Mesenchymal stem cell (in vitro differentiated cells and primary cell): ENCODE measurements around the gene LDLR.
"Not testable (repeated sequence)": the region's sequence is repeated elsewhere in the genome, so short reads cannot be mapped to it uniquely, and the experiment has no call there.

Source experiments
- DNase-seq: peaks from one replicate; pipeline ENCODE4 v3.0.0-alpha.2; 2013
- H2AFZ ChIP-seq: one replicate; pipeline ENCODE4 v1.6.1; 2013; ENCODE audit warnings: low read depth, mild to moderate bottlenecking, control low read depth, inconsistent platforms, low read length, moderate library complexity
- H2AK5ac ChIP-seq: 2 replicates; pipeline ENCODE4 v1.6.1; 2013; ENCODE audit warnings: low read length, moderate library complexity, mild to moderate bottlenecking, inconsistent platforms; ENCODE audit not compliant: severe bottlenecking
- H2BK120ac ChIP-seq: one replicate; pipeline ENCODE4 v1.6.1; 2013; ENCODE audit warnings: low read depth, mild to moderate bottlenecking, inconsistent platforms, low read length, moderate library complexity
- H2BK12ac ChIP-seq, 2 experiments: one replicate each; pipeline ENCODE4 v1.6.1; 2013; ENCODE audit warnings: inconsistent platforms in 2 of 2, low read length in 2 of 2, mild to moderate bottlenecking in 2 of 2, moderate library complexity in 2 of 2, control low read depth in 1 of 2
- H2BK15ac ChIP-seq: one replicate; pipeline ENCODE4 v1.6.1; 2013; ENCODE audit warnings: mild to moderate bottlenecking, low read depth, inconsistent platforms; ENCODE audit not compliant: poor library complexity, severe bottlenecking
- H2BK5ac ChIP-seq: 2 replicates; pipeline ENCODE4 v1.6.1; 2013; ENCODE audit warnings: low read depth, mild to moderate bottlenecking, low read length, control low read depth, inconsistent platforms; ENCODE audit not compliant: poor library complexity, severe bottlenecking
- H3K14ac ChIP-seq, 2 experiments: one replicate each; pipeline ENCODE4 v1.6.1; 2013; ENCODE audit warnings: inconsistent platforms in 2 of 2, low read length in 2 of 2, control low read depth in 1 of 2, mild to moderate bottlenecking in 1 of 2, moderate library complexity in 1 of 2
- H3K18ac ChIP-seq, 2 experiments: one replicate each; pipeline ENCODE4 v1.6.1; 2013; ENCODE audit warnings: inconsistent platforms in 2 of 2, low read length in 2 of 2, control low read depth in 1 of 2, low read depth in 1 of 2, mild to moderate bottlenecking in 1 of 2
- H3K23ac ChIP-seq, 2 experiments: one replicate each; pipeline ENCODE4 v1.6.1; 2013; ENCODE audit warnings: inconsistent platforms in 2 of 2, low read length in 2 of 2, mild to moderate bottlenecking in 2 of 2, moderate library complexity in 2 of 2, control low read depth in 1 of 2
- H3K27ac ChIP-seq: 2 replicates; pipeline ENCODE4 v1.5.1; 2013; ENCODE audit warnings: mild to moderate bottlenecking, moderate library complexity, low read length, control low read depth, inconsistent platforms; ENCODE audit not compliant: poor library complexity, severe bottlenecking
- H3K27me3 ChIP-seq, 2 experiments: 2 replicates each; pipeline versions ENCODE4 v1.6.1 to v1.7.0; 2013; ENCODE audit warnings: low read length in 2 of 2, mild to moderate bottlenecking in 2 of 2, moderate library complexity in 2 of 2, control low read depth in 1 of 2, inconsistent platforms in 1 of 2; ENCODE audit not compliant: control insufficient read depth in 1 of 2, insufficient read depth in 1 of 2
- H3K36me3 ChIP-seq, 2 experiments: 2 replicates each; pipeline versions ENCODE4 v1.6.1 to v1.7.0; 2013; ENCODE audit warnings: low read length in 2 of 2, control low read depth in 1 of 2, inconsistent platforms in 1 of 2, low read depth in 1 of 2, mild to moderate bottlenecking in 1 of 2; ENCODE audit not compliant: insufficient read depth in 2 of 2, control insufficient read depth in 1 of 2
- H3K4ac ChIP-seq, 2 experiments: one replicate each; pipeline ENCODE4 v1.6.1; 2013; ENCODE audit warnings: inconsistent platforms in 2 of 2, low read length in 2 of 2, mild to moderate bottlenecking in 2 of 2, moderate library complexity in 2 of 2, control low read depth in 1 of 2, low read depth in 1 of 2
- H3K4me1 ChIP-seq: 2 replicates; pipeline ENCODE4 v1.6.1; 2013; ENCODE audit warnings: low read depth, low read length, control low read depth; ENCODE audit not compliant: control insufficient read depth, insufficient read depth
- H3K4me2 ChIP-seq: 2 replicates; pipeline ENCODE4 v1.6.1; 2013; ENCODE audit warnings: low read length, mild to moderate bottlenecking, inconsistent platforms; ENCODE audit not compliant: poor library complexity, severe bottlenecking
- H3K4me3 ChIP-seq, 2 experiments: 2 replicates each; pipeline versions ENCODE4 v1.5.1 to v1.7.0; 2013; ENCODE audit warnings: low read length in 2 of 2, mild to moderate bottlenecking in 2 of 2, control low read depth in 1 of 2, low read depth in 1 of 2; ENCODE audit not compliant: insufficient read depth in 1 of 2
- H3K79me1 ChIP-seq: replicated peaks from 2 replicates; pipeline ENCODE4 v1.6.1; 2013; ENCODE audit warnings: mild to moderate bottlenecking, control low read depth, low read length, inconsistent platforms; ENCODE audit not compliant: poor library complexity, severe bottlenecking
- H3K9ac ChIP-seq: 2 replicates; pipeline ENCODE4 v1.7.0; 2013; ENCODE audit warnings: mild to moderate bottlenecking, low read length, moderate library complexity
- H3K9me3 ChIP-seq: 2 replicates; pipeline ENCODE4 v1.7.0; 2013; ENCODE audit warnings: mild to moderate bottlenecking, low read length; ENCODE audit not compliant: control insufficient read depth
- H4K8ac ChIP-seq: one replicate; pipeline ENCODE4 v1.6.1; 2013; ENCODE audit warnings: inconsistent platforms, mild to moderate bottlenecking, low read length, moderate library complexity
- H4K91ac ChIP-seq: one replicate; pipeline ENCODE4 v1.6.1; 2013; ENCODE audit warnings: mild to moderate bottlenecking, low read length, inconsistent platforms
- WGBS: methylation state at CpG from one replicate; pipeline ENCODE4 v1.1.7; 2013; ENCODE audit warnings: mixed read lengths; 5-methylcytosine and 5-hydroxymethylcytosine counted together

Gene LDLR

GRCh38 chr19:11179145-11179465 lies 89.8 kb downstream of the LDLR start:
- not testable (repeated sequence) for H4K8ac ChIP-seq, H2BK5ac ChIP-seq, H3K4me2 ChIP-seq, DNase-seq, H3K14ac ChIP-seq, H3K4me3 ChIP-seq, H3K18ac ChIP-seq, H2AK5ac ChIP-seq, H2AFZ ChIP-seq, H3K4ac ChIP-seq, H4K91ac ChIP-seq, H2BK12ac ChIP-seq, H3K27ac ChIP-seq, H2BK120ac ChIP-seq, H3K9me3 ChIP-seq, H3K27me3 ChIP-seq, H2BK15ac ChIP-seq, H3K9ac ChIP-seq, H3K23ac ChIP-seq
- WGBS, result 75% methylated on average over 8 of the region's 9 CpGs
- Histone ChIP-seq H3K36me3 (peaks cover 64 to 83% of the 10 kb centered on the region in 2 experiments), H3K4me1 (peaks cover 19% of the 10 kb centered on the region), H3K79me1 (peaks cover 20% of the 10 kb centered on the region)

- no peak overlapping the region for H3K14ac ChIP-seq
- peaks cover 3% of the 10 kb centered on the region for H3K9me3 ChIP-seq
- H2BK15ac ChIP-seq, result no peak overlapping the region
- no peak overlapping the region for H2BK120ac ChIP-seq
- H3K9ac ChIP-seq, result peak overlapping the region; percentile 59
- H3K27me3 ChIP-seq, result no peaks in the 10 kb centered on the region
- no peak overlapping the region for H3K4ac ChIP-seq
- H3K18ac ChIP-seq, result no peak overlapping the region
- H3K27ac ChIP-seq, result no peak overlapping the region
- no peak overlapping the region for H3K23ac ChIP-seq
- no peak overlapping the region for H2BK12ac ChIP-seq
- DNase-seq, result no peak
- no peak overlapping the region for H2AFZ ChIP-seq
- no peak overlapping the region for H4K8ac ChIP-seq
- H3K4me1 ChIP-seq, result peaks cover 19% of the 10 kb centered on the region
- H3K36me3 ChIP-seq, result peaks cover 59 to 83% of the 10 kb centered on the region in 2 experiments
- peaks cover 17% of the 10 kb centered on the region for H3K79me1 ChIP-seq
- no peak overlapping the region for H2BK5ac ChIP-seq
- H3K4me3 ChIP-seq, result no peak overlapping the region
- H4K91ac ChIP-seq, result no peak overlapping the region
- no peak overlapping the region for H2AK5ac ChIP-seq
- no peak overlapping the region for H3K4me2 ChIP-seq
- WGBS, result 93% methylated on average over 11 of the region's 11 CpGs
These were observed 90.5 kb downstream of the LDLR start for GRCh38 chr19:11179716-11180297.

GRCh38 chr19:11180346-11180745 lies 91.1 kb downstream of the LDLR start:
- Histone ChIP-seq H3K27me3 (no peaks in the 10 kb centered on the region), H2AK5ac (peak overlapping the region; percentile 69), H2BK15ac (peak overlapping the region; percentile 35), H3K4me2 (no peak overlapping the region), H3K4me1 (peaks cover 19% of the 10 kb centered on the region), H2BK120ac (no peak overlapping the region), H3K4ac (no peak overlapping the region), H2BK5ac (no peak overlapping the region), H2AFZ (no peak overlapping the region), H2BK12ac (peak overlapping the region in 1 of 2 experiments; percentile 15), H3K36me3 (peaks cover 59 to 86% of the 10 kb centered on the region in 2 experiments), H3K27ac (no peak overlapping the region), H3K18ac (no peak overlapping the region), H3K9me3 (peaks cover 3% of the 10 kb centered on the region), H3K14ac (no peak overlapping the region), H3K79me1 (peaks cover 17% of the 10 kb centered on the region), H3K4me3 (no peak overlapping the region), H3K23ac (no peak overlapping the region), H3K9ac (peak overlapping the region; percentile 59), H4K91ac (no peak overlapping the region), H4K8ac (no peak overlapping the region)
- WGBS, result 86% methylated on average over 7 of the region's 8 CpGs
- no peak for DNase-seq

- H3K4ac ChIP-seq, H3K27ac ChIP-seq, DNase-seq, H3K9me3 ChIP-seq, H4K91ac ChIP-seq, H3K23ac ChIP-seq, H4K8ac ChIP-seq, H2BK12ac ChIP-seq, H3K27me3 ChIP-seq, H3K4me3 ChIP-seq, H2AFZ ChIP-seq, H2BK15ac ChIP-seq, H2AK5ac ChIP-seq, H2BK5ac ChIP-seq, H3K18ac ChIP-seq, H3K14ac ChIP-seq, H2BK120ac ChIP-seq, H3K4me2 ChIP-seq: not testable (repeated sequence)
- Histone ChIP-seq H3K79me1 (peaks cover 17% of the 10 kb centered on the region), H3K4me1 (peaks cover 19% of the 10 kb centered on the region), H3K36me3 (peaks cover 58 to 89% of the 10 kb centered on the region in 2 experiments), H3K9ac (peak overlapping the region; percentile 59)
- 95% methylated on average over 8 of the region's 8 CpGs for WGBS
These were observed 91.7 kb downstream of the LDLR start for GRCh38 chr19:11180975-11181374.
